ENCODE results near the gene GBX1.

GBX1 gene

DNA sequence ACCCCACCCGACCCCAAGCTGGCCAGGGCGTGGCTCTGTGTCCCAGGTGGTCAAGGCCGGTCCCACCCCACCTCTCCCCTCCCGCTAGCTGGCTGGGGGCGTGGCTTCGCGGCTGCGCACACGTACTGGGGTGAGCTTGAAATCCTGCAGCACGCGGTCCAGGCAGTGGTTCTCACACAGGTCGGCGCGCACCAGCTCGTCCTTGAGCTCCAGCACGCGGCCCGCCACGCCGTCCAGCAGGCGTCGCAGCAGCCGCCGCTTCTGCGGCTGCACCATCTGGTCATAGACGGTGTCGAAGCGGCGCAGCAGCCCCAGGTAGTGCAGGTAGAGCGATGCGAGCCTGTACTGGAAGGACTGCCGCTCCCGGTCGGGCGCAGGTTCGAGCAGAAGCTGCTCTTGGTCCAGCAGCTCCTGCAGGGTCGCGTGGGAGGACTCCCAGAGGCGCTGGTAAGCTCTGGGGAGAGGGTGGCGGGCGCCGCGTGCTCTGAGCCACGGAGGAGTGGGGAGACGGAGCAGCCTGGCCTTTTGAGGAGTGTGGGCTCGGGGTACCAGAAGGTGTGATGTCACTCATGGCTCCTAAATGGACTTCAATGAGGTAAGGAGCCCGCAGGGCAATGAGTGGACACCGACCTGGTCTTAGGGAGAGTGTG lies 37.0 kb upstream of the GBX1 start:
- no peaks in the 10 kb centered on the region for H3K27me3 ChIP-seq (ENCODE audit: insufficient read depth, low read length, poor library complexity, severe bottlenecking)
- no peaks in the 10 kb centered on the region for H3K79me2 ChIP-seq (ENCODE audit: insufficient read depth, low read length)
- H3K9me2 ChIP-seq (replicated peaks; ENCODE audit: low read depth, low read length), result no peaks in the 10 kb centered on the region
- H3K9me3 ChIP-seq (ENCODE audit: insufficient read depth, low read depth, low read length), result no peaks in the 10 kb centered on the region
- no peak overlapping the region for H3K4me2 ChIP-seq (ENCODE audit: low read depth, low read length, poor library complexity, severe bottlenecking)
- H2AFZ ChIP-seq (ENCODE audit: low read length), result no peak overlapping the region
- TF ChIP-seq, protein P1, sequence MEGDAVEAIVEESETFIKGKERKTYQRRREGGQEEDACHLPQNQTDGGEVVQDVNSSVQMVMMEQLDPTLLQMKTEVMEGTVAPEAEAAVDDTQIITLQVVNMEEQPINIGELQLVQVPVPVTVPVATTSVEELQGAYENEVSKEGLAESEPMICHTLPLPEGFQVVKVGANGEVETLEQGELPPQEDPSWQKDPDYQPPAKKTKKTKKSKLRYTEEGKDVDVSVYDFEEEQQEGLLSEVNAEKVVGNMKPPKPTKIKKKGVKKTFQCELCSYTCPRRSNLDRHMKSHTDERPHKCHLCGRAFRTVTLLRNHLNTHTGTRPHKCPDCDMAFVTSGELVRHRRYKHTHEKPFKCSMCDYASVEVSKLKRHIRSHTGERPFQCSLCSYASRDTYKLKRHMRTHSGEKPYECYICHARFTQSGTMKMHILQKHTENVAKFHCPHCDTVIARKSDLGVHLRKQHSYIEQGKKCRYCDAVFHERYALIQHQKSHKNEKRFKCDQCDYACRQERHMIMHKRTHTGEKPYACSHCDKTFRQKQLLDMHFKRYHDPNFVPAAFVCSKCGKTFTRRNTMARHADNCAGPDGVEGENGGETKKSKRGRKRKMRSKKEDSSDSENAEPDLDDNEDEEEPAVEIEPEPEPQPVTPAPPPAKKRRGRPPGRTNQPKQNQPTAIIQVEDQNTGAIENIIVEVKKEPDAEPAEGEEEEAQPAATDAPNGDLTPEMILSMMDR (conservative IDR thresholded peaks at IDR 0.05; ENCODE audit: low read length), result no peak
- TF ChIP-seq EZH2phosphoT487 (IDR thresholded peaks at IDR 0.05; ENCODE audit: borderline replicate concordance), result no peak
- no peaks in the 10 kb centered on the region for H3K36me3 ChIP-seq (ENCODE audit: insufficient read depth, low read length)
- H3K4me3 ChIP-seq (ENCODE audit: low read length, poor library complexity, severe bottlenecking), result no peak overlapping the region
- H4K20me1 ChIP-seq (ENCODE audit: insufficient read depth, low read length, poor library complexity, severe bottlenecking), result no peaks in the 10 kb centered on the region
- 0 out of 2 replicates have a peak, but pooled peaks cover 7% of the 10 kb centered on the region for H3F3A ChIP-seq (ENCODE audit: low read depth)
- peaks cover 40% of the 10 kb centered on the region for H3K4me1 ChIP-seq (ENCODE audit: insufficient read depth, low read length, poor library complexity, severe bottlenecking)
- no peak overlapping the region for H3K9ac ChIP-seq (ENCODE audit: low read depth, low read length, poor library complexity, severe bottlenecking)

DNA sequence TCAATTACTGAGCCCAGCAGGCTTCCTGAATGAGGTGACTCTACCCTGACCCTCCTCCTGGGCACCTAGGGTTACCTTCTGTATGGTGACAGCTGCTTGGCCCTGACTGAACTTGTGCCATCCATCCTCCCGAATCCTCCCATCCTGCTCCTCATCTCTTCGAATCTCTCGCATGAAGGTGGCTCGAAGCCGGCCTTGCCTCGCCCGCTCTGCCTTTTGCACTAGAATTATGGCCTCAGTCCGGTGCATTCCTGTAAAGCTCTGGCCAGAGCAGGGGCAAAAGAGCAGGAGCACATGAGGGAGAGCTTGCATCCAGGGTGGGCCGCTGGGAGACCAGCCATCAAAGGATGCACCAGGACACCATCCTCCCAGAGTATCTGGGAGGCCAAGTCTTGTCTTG lies 35.3 kb upstream of the GBX1 start:
- Histone ChIP-seq H2AFZ (ENCODE audit: low read length) (no peak overlapping the region), H3F3A (ENCODE audit: low read depth) (0 out of 2 replicates have a peak, but pooled peaks cover 6% of the 10 kb centered on the region), H3K4me1 (ENCODE audit: insufficient read depth, low read length, poor library complexity, severe bottlenecking) (peaks cover 24% of the 10 kb centered on the region), H3K36me3 (ENCODE audit: insufficient read depth, low read length) (no peaks in the 10 kb centered on the region), H3K4me3 (ENCODE audit: low read length, poor library complexity, severe bottlenecking) (no peak overlapping the region), H3K27me3 (ENCODE audit: insufficient read depth, low read length, poor library complexity, severe bottlenecking) (no peaks in the 10 kb centered on the region), H3K9me3 (ENCODE audit: insufficient read depth, low read depth, low read length) (no peaks in the 10 kb centered on the region), H3K4me2 (ENCODE audit: low read depth, low read length, poor library complexity, severe bottlenecking) (no peak overlapping the region), H3K9ac (ENCODE audit: low read depth, low read length, poor library complexity, severe bottlenecking) (no peak overlapping the region), H3K79me2 (ENCODE audit: insufficient read depth, low read length) (no peaks in the 10 kb centered on the region), H3K9me2 (replicated peaks; ENCODE audit: low read depth, low read length) (no peaks in the 10 kb centered on the region), H4K20me1 (ENCODE audit: insufficient read depth, low read length, poor library complexity, severe bottlenecking) (no peaks in the 10 kb centered on the region)
- TF ChIP-seq EZH2phosphoT487 (IDR thresholded peaks at IDR 0.05; ENCODE audit: borderline replicate concordance), result no peak
- TF ChIP-seq, protein P1 (conservative IDR thresholded peaks at IDR 0.05; ENCODE audit: low read length), result no peak

DNA sequence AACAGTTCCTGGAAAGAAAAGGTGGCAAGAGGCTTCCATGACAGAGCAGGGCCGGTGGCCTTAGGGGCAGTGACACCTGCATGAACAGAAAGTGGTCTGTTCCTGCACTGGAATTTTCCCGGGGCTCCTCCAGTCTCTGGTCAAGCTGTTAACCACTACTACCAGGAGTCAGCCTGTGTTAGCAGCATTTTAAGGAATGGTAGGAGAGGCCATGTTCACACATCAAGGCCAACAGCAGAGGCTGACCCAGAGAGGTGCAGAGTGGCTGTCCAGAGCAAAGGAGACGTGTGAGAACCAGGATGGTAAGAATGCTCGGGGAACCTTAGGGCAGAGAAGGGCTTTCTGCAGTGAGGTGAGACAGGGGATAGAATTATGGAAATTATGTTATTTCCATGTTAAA lies 34.3 kb upstream of the GBX1 start:
- Histone ChIP-seq H3K4me2 (ENCODE audit: low read depth, low read length, poor library complexity, severe bottlenecking) (no peak overlapping the region), H3K27me3 (ENCODE audit: insufficient read depth, low read length, poor library complexity, severe bottlenecking) (no peaks in the 10 kb centered on the region), H3K9me3 (ENCODE audit: insufficient read depth, low read depth, low read length) (no peaks in the 10 kb centered on the region), H3K4me3 (ENCODE audit: low read length, poor library complexity, severe bottlenecking) (no peak overlapping the region), H4K20me1 (ENCODE audit: insufficient read depth, low read length, poor library complexity, severe bottlenecking) (no peaks in the 10 kb centered on the region), H3K9me2 (replicated peaks; ENCODE audit: low read depth, low read length) (no peaks in the 10 kb centered on the region), H3K36me3 (ENCODE audit: insufficient read depth, low read length) (no peaks in the 10 kb centered on the region), H2AFZ (ENCODE audit: low read length) (no peak overlapping the region), H3F3A (ENCODE audit: low read depth) (no peaks in the 10 kb centered on the region), H3K79me2 (ENCODE audit: insufficient read depth, low read length) (no peaks in the 10 kb centered on the region), H3K9ac (ENCODE audit: low read depth, low read length, poor library complexity, severe bottlenecking) (no peak overlapping the region), H3K4me1 (ENCODE audit: insufficient read depth, low read length, poor library complexity, severe bottlenecking) (peaks cover 16% of the 10 kb centered on the region)
- TF ChIP-seq EZH2phosphoT487 (IDR thresholded peaks at IDR 0.05; ENCODE audit: borderline replicate concordance), result no peak
- TF ChIP-seq, protein P1 (conservative IDR thresholded peaks at IDR 0.05; ENCODE audit: low read length), result no peak

Data from Loucy (cell line).